ENCODE data around the gene SCAF4. TPM values are rescaled to one million over a fixed set of nuclear protein-coding genes. Genes with fewer than 3 reads are reported as not detected.
"Not testable (repeated sequence)": the region's sequence is repeated elsewhere in the genome, so short reads cannot be mapped to it uniquely, and the experiment has no call there.

The SCAF4 gene
- total RNA-seq, 2 experiments from 2014 or later: 25.9 to 87.3 TPM

DNA sequence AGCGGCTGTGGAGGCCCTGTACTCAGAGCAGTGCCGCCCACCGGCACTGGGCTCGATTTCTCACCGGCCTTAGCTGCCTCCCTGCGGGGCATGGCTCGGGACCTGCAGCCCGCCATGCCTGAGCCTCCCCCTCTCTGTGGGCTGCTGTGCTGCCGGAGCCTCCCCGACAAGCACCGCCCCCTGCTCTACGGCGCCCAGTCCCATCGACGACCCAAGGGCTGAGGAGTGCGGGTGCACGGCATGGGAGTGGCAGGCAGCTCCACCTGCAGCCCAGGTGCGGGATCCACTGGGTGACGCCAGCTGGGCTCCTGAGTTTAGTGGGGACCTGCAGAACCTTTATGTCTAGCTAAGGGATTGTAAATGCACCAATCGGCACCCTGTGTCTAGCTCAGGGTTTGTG, 77.6 kb downstream of the SCAF4 start:
- Histone ChIP-seq H3K4me2 (ENCODE audit: low read length) (no peak overlapping the region), H3K79me2 (ENCODE audit: insufficient read depth, low read depth, low read length) (no peaks in the 10 kb centered on the region), H4K20me1 (ENCODE audit: insufficient read depth, low read length) (no peaks in the 10 kb centered on the region), H3K27ac (ENCODE audit: low read depth, low read length, poor library complexity, severe bottlenecking) (no peak overlapping the region), H3K9me3 (ENCODE audit: low read length) (peaks cover 6% of the 10 kb centered on the region; the same call in 1 of the 2 replicates), H2AFZ (ENCODE audit: low read length) (no peak overlapping the region), H3K4me1 (ENCODE audit: insufficient read depth, low read length, poor library complexity, severe bottlenecking) (peaks cover 6% of the 10 kb centered on the region), H3K9me2 (ENCODE audit: insufficient read depth, low read length) (no peaks in the 10 kb centered on the region), H3K4me3 (ENCODE audit: low read depth, low read length, poor library complexity, severe bottlenecking) (no peak overlapping the region), H3K36me3 (ENCODE audit: insufficient read depth, low read length) (no peaks in the 10 kb centered on the region)
- intact Hi-C loops (cut with micrococcal nuclease; ENCODE audit: unreplicated experiment): no loop called here
- no peak for DNase-seq (ENCODE audit: low spot score)
- BruUV-seq (replicated peaks): no TSS peak
- ChIA-PET POLR2A (no interaction called here), CTCF (ENCODE audit: unreplicated experiment) (no interaction called here)
- no peak for TF ChIP-seq EZH2phosphoT487 (IDR thresholded peaks at IDR 0.05; ENCODE audit: borderline replicate concordance, low read depth, low read length)
- TF ChIP-seq, protein P1, sequence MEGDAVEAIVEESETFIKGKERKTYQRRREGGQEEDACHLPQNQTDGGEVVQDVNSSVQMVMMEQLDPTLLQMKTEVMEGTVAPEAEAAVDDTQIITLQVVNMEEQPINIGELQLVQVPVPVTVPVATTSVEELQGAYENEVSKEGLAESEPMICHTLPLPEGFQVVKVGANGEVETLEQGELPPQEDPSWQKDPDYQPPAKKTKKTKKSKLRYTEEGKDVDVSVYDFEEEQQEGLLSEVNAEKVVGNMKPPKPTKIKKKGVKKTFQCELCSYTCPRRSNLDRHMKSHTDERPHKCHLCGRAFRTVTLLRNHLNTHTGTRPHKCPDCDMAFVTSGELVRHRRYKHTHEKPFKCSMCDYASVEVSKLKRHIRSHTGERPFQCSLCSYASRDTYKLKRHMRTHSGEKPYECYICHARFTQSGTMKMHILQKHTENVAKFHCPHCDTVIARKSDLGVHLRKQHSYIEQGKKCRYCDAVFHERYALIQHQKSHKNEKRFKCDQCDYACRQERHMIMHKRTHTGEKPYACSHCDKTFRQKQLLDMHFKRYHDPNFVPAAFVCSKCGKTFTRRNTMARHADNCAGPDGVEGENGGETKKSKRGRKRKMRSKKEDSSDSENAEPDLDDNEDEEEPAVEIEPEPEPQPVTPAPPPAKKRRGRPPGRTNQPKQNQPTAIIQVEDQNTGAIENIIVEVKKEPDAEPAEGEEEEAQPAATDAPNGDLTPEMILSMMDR (conservative IDR thresholded peaks at IDR 0.05; ENCODE audit: low read length): no peak

DNA sequence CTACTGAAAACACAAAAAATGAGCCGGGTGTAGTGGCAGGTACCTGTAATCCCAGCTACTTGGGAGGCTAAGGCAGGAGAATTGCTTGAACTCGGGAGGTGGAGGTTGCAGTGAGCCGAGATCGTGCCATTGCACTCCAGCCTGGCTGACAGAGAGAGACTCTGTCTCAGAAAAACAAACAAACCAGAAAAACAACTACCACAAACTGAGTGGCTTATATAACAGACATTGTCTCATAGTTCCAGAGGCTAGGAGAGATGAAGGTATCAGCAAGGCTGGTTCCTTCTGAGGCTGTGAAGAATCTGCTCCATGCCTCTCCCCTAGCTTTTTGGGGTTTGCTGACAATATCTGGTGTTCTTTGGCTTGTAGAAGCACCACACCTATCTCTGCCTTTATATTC, 80.4 kb downstream of the SCAF4 start:
- H3K4me2 ChIP-seq (ENCODE audit: low read length); H3K36me3 ChIP-seq (ENCODE audit: insufficient read depth, low read length); H4K20me1 ChIP-seq (ENCODE audit: insufficient read depth, low read length); H2AFZ ChIP-seq (ENCODE audit: low read length); DNase-seq (ENCODE audit: low spot score); H3K9me3 ChIP-seq (ENCODE audit: low read length); H3K27ac ChIP-seq (ENCODE audit: low read depth, low read length, poor library complexity, severe bottlenecking); H3K9me2 ChIP-seq (ENCODE audit: insufficient read depth, low read length); BruUV-seq (replicated peaks); CTCF ChIA-PET (ENCODE audit: unreplicated experiment); intact Hi-C loops (cut with micrococcal nuclease; ENCODE audit: unreplicated experiment); POLR2A ChIA-PET; H3K79me2 ChIP-seq (ENCODE audit: insufficient read depth, low read depth, low read length); H3K4me3 ChIP-seq (ENCODE audit: low read depth, low read length, poor library complexity, severe bottlenecking): not testable (repeated sequence)
- H3K4me1 ChIP-seq (ENCODE audit: insufficient read depth, low read length, poor library complexity, severe bottlenecking): peaks cover 11% of the 10 kb centered on the region

DNA sequence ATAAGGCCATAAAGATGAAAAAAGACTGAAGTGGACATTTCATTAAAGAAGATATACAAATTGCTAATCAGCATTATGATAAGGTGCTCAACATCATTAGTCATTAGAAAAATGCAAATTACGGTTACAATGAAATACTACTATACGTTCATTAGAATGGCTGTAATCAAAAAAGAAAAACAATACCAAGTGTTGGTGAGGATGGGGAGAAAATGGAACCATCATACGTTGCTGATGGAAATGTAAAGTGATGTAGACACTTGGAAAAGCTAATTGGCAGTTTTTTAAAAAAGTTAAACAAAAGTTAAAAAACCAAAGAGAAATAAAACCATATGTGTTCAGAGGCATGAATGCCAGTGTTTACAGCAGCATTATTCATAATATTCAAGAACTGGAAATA, 81.0 kb downstream of the SCAF4 start:
- no TSS peak for BruUV-seq (replicated peaks)
- ChIA-PET POLR2A (no interaction called here), CTCF (ENCODE audit: unreplicated experiment) (no interaction called here)
- Histone ChIP-seq H3K4me2 (ENCODE audit: low read length) (no peak overlapping the region), H3K4me1 (ENCODE audit: insufficient read depth, low read length, poor library complexity, severe bottlenecking) (peaks cover 11% of the 10 kb centered on the region), H3K27ac (ENCODE audit: low read depth, low read length, poor library complexity, severe bottlenecking) (no peak overlapping the region), H3K36me3 (ENCODE audit: insufficient read depth, low read length) (no peaks in the 10 kb centered on the region), H3K4me3 (ENCODE audit: low read depth, low read length, poor library complexity, severe bottlenecking) (no peak overlapping the region), H3K9me3 (ENCODE audit: low read length) (peaks cover 6% of the 10 kb centered on the region; the same call in 1 of the 2 replicates), H3K9me2 (ENCODE audit: insufficient read depth, low read length) (no peaks in the 10 kb centered on the region), H3K79me2 (ENCODE audit: insufficient read depth, low read depth, low read length) (no peaks in the 10 kb centered on the region), H2AFZ (ENCODE audit: low read length) (no peak overlapping the region), H4K20me1 (ENCODE audit: insufficient read depth, low read length) (no peaks in the 10 kb centered on the region)
- no peak for TF ChIP-seq EZH2phosphoT487 (IDR thresholded peaks at IDR 0.05; ENCODE audit: borderline replicate concordance, low read depth, low read length)
- TF ChIP-seq, protein P1 (conservative IDR thresholded peaks at IDR 0.05; ENCODE audit: low read length): no peak
- intact Hi-C loops (cut with micrococcal nuclease; ENCODE audit: unreplicated experiment): no loop called here
- DNase-seq (ENCODE audit: low spot score): no peak
